ENCODE measurements around the gene ECPAS.
"Not testable (repeated sequence)": the region's sequence is repeated elsewhere in the genome, so short reads cannot be mapped to it uniquely, and the experiment has no call there.

Gene ECPAS

GRCh38 chr9:111414406-111414805, 69.8 kb downstream of the ECPAS start:
- Histone ChIP-seq H3K36me3 (peaks cover 47% of the 10 kb centered on the region), H3K4me1 (no peaks in the 10 kb centered on the region), H3K9me3 (no peaks in the 10 kb centered on the region), H3K4me3 (ENCODE audit: low read depth, low read length) (no peak overlapping the region), H3K27me3 (no peaks in the 10 kb centered on the region; the same call in 1 of the 2 replicates)
- DNase-seq: no peak
- TF ChIP-seq CTCF (IDR thresholded peaks at IDR 0.05; ENCODE audit: low read depth, low read length): no peak

- Histone ChIP-seq H3K4me3 (ENCODE audit: low read depth, low read length) (no peak overlapping the region), H3K9me3 (no peaks in the 10 kb centered on the region), H3K27me3 (no peaks in the 10 kb centered on the region; the same call in 1 of the 2 replicates), H3K36me3 (peaks cover 48% of the 10 kb centered on the region), H3K4me1 (no peaks in the 10 kb centered on the region)
- no peak for TF ChIP-seq CTCF (IDR thresholded peaks at IDR 0.05; ENCODE audit: low read depth, low read length)
- no peak for DNase-seq
Measured at GRCh38 chr9:111413996-111414395, 70.2 kb downstream of the ECPAS start.

- Histone ChIP-seq H3K9me3 (no peaks in the 10 kb centered on the region), H3K4me3 (ENCODE audit: low read depth, low read length) (no peak overlapping the region), H3K27me3 (no peaks in the 10 kb centered on the region), H3K36me3 (peaks cover 56% of the 10 kb centered on the region), H3K4me1 (no peaks in the 10 kb centered on the region)
- TF ChIP-seq CTCF (IDR thresholded peaks at IDR 0.05; ENCODE audit: low read depth, low read length): no peak
- no peak for DNase-seq
Measured at GRCh38 chr9:111412280-111412679, 71.9 kb downstream of the ECPAS start.

GRCh38 chr9:111411266-111411665, 72.9 kb downstream of the ECPAS start:
- Histone ChIP-seq H3K4me3 (ENCODE audit: low read depth, low read length) (no peak overlapping the region), H3K36me3 (peaks cover 52% of the 10 kb centered on the region), H3K27me3 (no peaks in the 10 kb centered on the region), H3K9me3 (no peaks in the 10 kb centered on the region), H3K4me1 (no peaks in the 10 kb centered on the region)
- DNase-seq: no peak
- no peak for TF ChIP-seq CTCF (IDR thresholded peaks at IDR 0.05; ENCODE audit: low read depth, low read length)

GRCh38 chr9:111407813-111408212, 76.4 kb downstream of the ECPAS start:
- H3K27me3 ChIP-seq: no peaks in the 10 kb centered on the region
- H3K36me3 ChIP-seq: peaks cover 44% of the 10 kb centered on the region
- no peaks in the 10 kb centered on the region for H3K9me3 ChIP-seq
- no peak for TF ChIP-seq CTCF (IDR thresholded peaks at IDR 0.05; ENCODE audit: low read depth, low read length)
- H3K4me1 ChIP-seq: no peaks in the 10 kb centered on the region
- DNase-seq: no peak
- H3K4me3 ChIP-seq (ENCODE audit: low read depth, low read length): no peak overlapping the region

- no peak for TF ChIP-seq CTCF (IDR thresholded peaks at IDR 0.05; ENCODE audit: low read depth, low read length)
- Histone ChIP-seq H3K9me3 (no peaks in the 10 kb centered on the region), H3K4me3 (ENCODE audit: low read depth, low read length) (no peak overlapping the region), H3K4me1 (no peaks in the 10 kb centered on the region), H3K36me3 (peaks cover 26% of the 10 kb centered on the region), H3K27me3 (no peaks in the 10 kb centered on the region)
- DNase-seq: no peak
Measured at GRCh38 chr9:111405701-111406100, 78.5 kb downstream of the ECPAS start.

GRCh38 chr9:111401486-111401885, 82.7 kb downstream of the ECPAS start:
- H3K4me3 ChIP-seq (ENCODE audit: low read depth, low read length); DNase-seq; H3K9me3 ChIP-seq; H3K27me3 ChIP-seq; H3K4me1 ChIP-seq: not testable (repeated sequence)
- H3K36me3 ChIP-seq: peaks cover 28% of the 10 kb centered on the region

Data from BE2C (cell line).